GM03348 (cell line): ENCODE results near the gene TLL1.

Source experiments
- DNase-seq: peaks from one replicate; pipeline ENCODE4 v3.0.0; 2012; ENCODE audit warnings: low spot score

Gene TLL1

DNA sequence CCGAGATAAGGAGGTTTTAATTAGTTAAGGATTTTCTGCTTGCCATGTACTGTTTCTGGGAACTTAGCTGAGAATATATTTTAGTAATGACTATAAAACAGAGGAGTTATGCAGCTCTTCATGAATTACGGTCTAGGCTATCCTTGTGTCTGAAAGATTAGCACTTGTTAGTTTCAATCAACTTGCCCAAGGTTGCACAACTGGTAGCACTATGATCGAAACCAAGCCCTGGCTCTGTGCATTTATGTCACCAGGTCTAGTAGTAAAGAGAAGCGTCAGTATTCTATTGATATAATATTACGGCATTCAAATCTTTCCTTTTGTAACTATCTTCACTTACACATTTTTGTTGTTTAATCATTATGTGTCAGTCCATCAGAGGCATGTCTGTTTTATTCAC lies 176.0 kb downstream of the TLL1 start:
- DNase-seq, result no peak

DNA sequence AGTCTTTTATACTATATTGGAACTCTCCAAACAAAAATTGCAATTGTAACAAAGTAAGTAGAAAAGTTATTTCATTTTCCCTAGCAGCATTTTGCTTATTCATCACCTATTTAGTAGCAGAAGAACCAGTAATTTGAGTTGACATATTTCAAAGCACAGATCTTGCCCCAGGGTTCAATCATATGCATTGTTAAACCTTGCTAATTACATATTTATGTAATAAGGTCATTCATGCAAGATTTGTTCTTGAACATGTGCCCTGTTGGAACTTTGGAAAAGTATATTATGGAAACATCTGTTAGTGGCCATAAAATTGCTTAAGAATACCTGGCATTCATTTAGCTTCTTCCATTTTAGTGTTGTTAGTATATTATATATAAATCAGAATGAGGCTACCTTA lies 191.7 kb downstream of the TLL1 start:
- no peak for DNase-seq

DNA sequence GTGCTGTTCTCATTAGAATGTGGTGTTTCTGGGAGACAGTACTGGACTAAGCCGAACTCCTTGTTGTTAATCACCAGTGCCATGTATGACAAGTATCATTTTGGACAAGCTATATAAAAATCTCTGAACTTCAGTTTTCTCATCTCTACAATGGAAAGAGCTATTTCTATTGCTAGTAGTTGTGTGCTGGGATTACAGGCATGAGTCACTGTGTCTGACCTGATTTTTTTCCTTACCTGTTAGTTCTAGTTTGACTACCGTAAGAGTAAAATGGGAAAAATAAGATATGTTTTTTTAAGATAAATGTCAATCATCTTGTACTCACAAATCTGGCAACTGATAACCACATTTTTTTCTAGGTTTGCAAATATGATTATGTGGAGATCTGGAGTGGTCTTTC lies 192.3 kb downstream of the TLL1 start:
- DNase-seq, result no peak

DNA sequence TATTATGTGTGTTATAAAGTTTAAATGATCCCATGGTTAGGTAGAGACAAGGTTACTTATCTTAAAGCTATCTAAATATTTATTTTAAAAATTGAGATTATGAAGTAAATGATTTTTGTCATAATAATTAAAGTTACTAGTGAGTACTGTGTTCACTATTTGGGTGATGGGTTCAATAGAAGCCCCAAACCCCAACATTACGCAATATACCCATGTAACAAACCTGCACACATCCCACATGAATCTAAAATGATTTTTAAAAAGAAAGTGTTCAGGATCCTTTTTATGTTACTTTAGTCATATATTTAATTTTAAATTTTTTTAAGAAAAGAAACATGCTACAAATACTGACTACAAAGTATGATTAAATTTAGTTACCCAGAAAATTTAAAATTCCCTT lies 193.9 kb downstream of the TLL1 start:
- no peak for DNase-seq

DNA sequence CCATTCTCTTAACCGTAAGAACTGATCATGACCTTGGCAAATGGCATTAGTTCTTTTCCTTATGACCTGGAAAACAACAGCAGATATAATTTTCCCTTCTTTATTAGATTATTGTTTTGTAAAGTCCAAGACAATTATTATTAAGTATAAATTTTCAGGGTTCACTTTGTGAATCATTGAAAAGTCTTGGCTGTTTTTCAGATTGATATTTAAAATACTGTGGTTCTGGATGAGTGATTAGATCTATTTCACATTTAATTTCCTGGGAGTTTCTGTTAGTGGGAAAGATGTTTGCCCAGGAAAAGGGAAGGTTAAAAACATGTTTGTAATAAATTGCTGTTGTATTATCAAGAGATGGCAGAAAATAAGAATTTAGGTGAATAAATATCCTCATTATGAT lies 194.9 kb downstream of the TLL1 start:
- no peak for DNase-seq

DNA sequence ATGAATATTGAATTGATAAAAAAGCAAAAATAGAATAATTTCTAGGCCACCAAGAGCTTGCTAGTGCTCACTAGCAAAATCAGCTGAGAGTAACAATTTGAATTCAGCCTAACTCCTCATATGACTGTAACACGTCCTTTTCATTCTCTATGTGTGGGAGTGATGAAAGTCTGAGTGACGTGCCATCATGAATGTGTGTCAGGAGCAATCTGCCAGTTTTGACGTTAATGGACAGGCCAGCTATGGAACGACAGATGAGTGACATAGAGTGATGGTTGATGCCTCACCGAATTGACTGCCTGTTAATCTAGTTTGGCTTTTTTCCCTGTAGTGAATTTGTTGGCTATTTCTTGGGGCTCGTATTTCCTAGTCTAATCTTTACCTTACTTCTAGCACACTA lies 200.7 kb downstream of the TLL1 start:
- no peak for DNase-seq

DNA sequence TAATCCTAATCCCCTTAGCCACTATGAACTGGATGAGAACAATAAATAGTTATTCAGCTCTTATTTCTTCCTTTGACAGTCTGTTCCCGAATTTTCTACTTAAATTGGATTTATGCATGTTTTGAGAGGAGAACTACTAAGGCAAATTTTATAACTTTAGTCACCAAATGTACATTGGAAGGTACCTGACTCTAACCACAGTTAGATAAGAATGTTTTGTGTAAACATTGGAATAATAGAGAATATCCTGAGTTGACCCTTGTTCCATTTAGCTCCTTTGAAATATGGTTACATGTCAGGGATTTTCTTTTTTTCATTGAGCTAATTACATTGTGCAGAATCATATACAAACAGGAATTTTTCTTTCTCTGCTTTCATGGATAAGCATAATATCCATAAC lies 202.6 kb downstream of the TLL1 start:
- DNase-seq, result no peak

DNA sequence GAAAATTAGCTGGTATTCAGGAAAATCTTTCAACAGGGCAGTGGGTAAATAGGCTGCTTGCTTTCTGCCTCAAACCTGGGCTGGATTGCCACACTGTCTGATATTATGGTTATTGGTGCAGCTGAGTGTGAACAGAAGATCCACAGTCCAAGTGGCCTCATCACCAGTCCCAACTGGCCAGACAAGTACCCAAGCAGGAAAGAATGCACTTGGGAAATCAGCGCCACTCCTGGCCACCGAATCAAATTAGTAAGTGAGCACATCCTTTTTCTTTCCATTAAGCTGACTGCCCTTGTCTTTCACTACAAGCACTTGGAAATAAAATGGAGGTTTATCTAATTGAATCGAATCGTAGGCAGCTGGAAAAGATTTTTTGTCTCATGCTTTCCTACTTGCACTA lies 204.7 kb downstream of the TLL1 start:
- no peak for DNase-seq

DNA sequence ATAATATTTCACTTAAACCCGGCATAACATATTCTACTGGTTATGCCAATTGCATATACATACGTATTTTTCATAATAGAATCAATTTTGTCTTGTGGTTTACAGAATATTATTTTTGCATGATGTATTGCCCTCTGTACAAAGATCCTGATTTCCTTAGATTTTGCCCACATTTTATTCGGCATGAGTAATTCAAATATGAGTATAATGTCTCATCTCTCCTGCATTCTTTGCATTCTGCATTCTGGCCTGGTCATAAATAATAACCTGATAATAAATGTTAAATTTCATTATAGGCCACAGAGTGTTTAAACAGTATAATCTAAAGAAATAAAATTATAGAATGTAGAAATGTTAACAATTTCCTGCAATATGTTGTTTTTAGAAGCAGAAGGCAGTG lies 205.3 kb downstream of the TLL1 start:
- DNase-seq, result no peak

DNA sequence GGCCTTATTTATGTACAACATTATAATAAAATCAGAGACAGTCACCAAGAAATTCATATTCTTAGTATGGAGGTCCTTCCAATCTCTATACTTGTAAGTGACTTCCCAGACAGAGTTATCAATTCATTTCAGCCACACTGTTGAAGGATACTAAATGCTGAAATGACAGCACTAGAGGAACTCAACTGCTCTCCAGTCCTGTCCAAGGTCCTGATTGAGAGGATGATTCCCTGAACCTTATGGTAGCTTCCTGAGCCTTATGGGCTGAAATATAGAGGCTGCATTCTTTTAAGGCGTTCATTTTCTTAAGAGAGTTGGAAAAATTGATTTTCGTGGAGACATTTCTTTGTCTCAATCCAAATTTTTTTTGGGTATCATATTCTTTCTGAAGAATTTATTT lies 205.9 kb downstream of the TLL1 start:
- peak; percentile 3 for DNase-seq

DNA sequence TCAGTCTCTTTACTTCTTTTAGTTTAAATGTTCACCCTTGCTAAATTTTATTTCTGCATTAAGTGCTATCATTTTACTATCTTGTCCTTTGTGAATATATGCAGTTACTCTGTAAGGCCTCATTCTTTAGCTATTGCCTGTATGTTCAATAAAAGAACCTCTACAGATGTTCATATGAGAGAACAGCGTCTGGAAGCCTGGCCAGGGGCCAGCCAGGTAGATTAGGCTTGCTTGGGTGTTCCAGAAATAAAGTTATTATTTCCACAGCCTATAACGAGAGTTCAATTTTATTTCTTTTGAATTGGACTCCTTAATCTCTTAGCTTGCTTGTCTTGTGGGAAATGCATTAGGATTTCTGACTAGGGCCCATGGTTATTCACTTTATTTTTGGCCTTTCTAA lies 214.5 kb downstream of the TLL1 start:
- DNase-seq, result no peak

DNA sequence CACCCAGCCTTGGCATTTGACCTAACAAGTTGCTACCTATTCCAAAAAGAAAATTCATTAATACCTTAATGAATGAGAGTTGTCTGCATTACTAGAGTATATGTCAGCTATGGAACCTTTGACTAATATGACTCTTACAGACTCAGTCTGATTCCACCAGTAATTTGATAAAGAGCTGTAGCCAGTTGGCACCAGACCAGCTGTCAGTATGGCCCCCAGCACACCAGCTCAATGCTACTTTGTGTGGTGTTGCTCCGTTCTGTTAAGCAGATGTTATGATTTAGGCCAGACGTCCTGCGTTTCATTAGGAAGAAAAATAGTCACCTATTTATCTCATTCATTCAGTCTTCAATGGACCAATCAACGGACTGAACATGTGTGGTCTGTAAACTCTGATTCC lies 215.5 kb downstream of the TLL1 start:
- DNase-seq, result no peak

DNA sequence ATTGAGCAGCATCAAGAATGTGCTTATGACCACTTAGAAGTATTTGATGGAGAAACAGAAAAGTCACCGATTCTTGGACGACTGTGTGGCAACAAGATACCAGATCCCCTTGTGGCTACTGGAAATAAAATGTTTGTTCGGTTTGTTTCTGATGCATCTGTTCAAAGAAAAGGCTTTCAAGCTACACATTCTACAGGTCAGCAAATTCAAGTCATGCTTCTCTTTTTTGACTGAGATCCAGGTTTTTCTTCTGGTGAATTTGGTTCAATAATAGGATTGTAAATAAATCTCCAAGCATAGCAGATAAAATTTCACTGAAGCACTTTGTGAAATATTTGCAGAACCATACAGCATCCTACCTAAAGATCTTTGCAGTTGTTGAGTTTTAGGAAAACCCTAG lies 218.1 kb downstream of the TLL1 start:
- no peak for DNase-seq

DNA sequence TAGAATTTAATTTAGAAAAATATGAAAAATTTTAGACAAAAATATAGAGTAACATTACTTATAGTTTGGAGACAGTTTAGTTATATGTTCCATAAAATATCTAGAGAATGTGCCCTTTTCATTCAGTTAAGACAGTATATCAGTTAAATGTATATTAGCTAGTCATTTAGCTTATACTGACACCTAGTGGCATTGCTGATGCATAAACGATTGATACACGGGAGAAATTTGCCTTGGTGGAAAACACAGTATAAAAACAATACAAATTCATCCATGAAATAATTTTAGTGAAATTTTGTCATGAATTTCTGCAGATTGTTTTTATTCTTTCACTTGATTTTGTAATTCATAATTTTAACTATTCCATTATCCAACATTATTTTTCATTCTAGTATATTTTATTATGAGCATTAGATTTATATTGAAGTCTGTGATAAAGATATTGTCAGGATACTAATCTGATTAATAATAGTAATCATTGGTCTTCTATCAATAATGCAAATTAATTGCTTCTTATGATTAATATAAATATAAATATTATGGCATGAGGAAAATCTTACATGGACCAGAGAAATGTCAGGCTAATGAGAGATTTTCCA lies 219.0 kb downstream of the TLL1 start:
- peak; percentile 44 for DNase-seq

DNA sequence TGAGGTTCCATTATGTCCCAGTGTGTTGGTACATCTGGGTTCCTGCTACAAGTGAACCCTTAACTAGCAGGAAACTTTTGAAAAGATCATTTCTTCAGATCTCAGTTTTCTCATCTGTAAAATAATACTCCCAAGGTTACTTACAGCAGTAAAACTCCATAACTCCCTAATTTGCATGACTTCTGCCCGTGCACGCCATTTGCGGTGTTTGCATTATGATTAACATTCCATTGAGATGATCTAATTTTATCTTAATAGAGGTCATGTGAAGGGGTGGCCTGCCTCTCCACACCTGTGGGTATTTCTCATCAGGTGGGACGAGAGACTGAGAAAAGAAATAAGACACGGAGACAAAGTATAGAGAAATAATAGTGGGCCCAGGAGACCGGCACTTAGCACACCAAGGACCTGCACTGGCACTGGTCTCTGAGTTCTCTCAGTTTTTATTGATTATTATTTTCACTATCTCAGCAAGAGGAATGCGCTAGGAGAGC lies 219.8 kb downstream of the TLL1 start:
- DNase-seq, result no peak

DNA sequence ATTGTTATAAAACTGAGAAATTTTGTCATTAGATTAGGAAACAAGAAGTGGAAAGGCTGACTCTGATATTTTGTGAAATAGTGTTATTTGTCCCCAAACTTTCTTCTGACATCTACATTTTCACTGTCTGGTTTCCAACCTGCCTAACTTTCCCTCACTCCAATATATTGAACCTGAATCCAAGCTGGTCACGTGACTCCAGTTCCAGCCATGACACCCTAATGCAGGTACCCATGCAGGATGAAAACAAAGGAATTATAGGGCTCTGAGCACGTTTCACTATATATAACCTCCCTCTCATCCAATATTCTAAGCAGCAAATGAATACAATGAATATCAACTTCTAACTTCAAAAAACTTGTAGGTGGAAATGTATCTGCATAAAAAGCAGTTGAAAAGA lies 231.6 kb downstream of the TLL1 start:
- DNase-seq, result no peak

DNA sequence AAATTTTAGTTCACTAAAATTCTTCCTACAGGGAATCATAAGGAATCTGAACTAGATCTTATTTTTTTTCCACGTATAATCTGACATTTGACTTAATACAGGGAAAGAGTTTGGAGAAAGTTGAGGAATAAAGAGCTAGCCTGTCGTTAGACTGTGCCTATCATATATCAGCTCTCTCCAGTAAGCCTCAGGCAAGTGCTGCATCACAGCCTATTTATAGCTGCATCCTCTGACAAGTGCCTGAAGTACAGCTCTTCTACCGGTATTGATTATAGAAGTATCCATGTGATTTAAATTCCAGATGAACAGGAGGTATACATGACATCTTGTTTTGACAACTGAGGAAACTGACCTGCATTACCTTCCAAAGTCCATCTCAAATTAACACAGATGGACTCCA lies 248.9 kb downstream of the TLL1 start:
- no peak for DNase-seq

DNA sequence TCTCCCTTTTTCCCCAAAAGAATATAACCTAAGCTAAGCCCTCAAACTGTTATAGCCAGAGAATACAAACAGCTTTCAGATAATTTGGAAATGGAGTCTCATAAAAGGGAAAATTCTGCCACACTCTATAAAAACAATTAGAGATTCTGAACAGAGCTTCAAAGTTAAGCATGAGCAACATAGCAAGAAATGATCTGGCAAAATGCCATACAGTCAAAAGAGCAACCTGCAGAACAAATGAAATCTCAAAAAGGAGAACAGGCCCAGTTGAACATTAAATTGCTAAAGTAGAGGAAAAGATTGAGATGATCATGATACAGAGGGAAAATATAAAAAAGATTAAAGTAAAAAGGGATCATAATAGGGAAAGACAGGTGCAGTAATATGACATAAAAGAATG lies 250.5 kb downstream of the TLL1 start:
- DNase-seq, result no peak

DNA sequence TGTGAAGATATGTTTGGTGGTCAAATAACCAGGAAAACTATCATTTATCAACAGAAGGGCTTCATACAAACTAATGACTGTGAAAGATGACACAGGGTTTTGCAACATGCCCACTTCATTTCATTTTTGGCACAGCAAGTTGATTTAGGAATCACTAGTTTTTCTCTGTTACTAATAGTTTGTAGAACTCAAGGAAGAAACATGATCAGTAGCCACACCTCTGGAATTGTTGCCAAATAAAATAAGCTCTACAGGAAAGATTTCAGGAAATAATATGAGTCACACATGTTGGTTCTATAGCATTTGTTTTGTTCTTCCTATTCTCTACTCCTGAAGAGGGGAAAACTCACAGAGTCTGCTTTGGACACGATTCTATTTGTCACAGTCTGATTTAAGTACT lies 255.4 kb downstream of the TLL1 start:
- no peak for DNase-seq

DNA sequence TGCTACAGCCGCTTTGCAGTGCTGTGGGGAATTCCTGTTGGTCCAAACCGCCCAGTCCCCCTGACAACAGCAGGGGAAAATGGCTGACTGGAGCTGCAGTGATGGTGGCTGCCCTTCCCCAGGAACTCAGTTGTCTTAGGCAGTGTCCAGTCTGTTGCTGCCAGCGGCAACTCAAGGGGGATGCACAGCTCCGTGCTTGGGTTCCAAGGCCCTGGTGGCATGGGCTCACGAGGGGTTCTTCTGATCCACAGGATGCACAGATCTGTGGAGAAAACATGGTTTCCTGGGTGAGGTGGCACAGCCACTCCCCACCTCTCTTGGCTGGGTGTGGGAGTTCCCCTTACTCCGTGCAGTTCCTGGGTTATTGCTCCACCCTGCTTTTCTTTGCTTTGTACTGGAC lies 261.2 kb downstream of the TLL1 start:
- no peak for DNase-seq

DNA sequence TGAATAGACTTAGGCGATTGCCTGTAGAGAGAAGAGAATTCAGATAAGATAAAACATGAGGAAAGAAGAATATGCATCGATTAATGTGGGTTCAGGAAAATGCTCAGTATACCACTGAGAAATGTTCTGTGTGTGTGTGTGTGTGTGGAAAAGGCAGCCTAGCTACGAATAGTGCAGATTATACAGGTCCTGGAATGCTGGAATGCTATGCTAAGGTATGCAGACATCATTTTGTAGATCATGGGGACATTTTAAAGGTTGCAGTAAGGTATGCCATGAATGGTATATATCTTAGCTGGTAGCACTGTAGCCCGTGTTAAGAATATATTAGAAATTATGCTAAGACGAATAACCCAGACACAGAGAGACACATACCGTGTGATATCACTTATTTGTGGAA lies 267.9 kb downstream of the TLL1 start:
- no peak for DNase-seq

DNA sequence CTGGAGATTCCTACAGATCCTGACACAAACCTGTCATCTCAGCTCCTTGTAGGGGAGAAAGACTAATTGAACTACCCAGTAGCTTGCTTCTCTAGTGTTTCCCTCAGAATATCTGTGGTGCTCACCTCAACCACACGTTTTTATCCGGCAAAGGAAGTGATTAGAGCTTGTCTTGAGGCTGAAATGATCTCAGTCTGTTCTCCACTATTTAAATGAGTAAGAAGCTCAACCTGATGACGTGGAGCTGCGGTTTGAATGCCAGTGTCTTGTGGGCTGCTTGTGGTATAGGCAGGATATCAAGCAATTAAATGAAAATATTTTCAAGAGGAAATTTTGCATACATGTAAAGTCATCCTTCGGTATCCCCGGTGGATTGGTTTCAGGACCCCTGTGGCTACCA lies 270.2 kb downstream of the TLL1 start:
- no peak for DNase-seq

DNA sequence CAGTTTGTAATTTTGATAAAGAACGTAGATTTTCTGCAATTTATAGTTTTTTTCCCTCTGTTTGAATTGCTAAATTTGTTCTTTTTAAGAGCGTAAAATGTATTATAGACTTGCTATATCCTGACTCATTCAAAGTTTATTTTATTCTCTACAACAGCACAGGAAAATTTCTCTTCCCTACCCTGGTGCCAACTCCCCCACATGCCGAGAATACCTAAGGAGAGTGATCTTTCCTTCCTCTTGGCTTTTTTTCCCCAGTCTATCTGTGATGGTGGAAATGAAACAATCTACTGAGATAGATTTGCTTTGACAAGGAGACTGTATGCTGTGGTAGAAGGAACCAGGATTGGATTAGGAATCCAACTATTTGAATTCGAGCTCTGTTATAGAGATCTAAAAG lies 271.6 kb downstream of the TLL1 start:
- DNase-seq, result no peak

DNA sequence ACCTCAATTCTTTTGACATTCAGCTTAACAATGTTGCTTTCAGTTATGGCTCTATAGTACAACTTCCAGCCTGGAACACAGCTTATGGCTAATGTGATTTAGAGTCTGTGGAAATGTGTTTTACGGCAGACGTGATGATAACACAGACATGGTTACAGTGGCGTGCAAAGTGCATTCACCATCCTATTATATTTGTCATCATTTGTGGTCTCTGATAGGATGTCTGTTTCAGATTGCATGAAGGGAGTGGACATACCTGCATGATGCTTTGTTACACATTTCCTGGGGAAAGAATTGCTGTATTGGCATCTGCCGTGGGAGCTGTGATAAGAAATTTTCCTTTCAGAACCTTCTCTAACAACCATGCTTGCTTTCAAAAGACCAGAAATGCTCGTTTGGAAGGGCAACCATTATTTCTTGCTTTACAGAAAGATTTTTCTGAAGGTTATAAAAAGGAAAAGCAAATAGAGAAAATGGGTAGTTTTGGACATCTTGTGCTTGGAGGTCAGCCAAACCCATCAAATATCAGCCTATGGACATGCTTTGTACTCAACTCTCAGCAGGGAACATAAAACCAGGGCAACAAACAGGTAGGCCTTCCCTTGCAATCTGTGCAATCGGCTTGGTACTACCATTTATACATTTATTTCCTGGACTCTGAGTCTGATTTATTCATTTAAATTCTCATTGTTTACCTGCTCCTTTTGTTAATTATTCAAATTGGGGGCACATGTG lies 273.9 kb downstream of the TLL1 start:
- no peak for DNase-seq
